CD4-positive, alpha-beta T cell treated with Interleukin-4 for 1 hour (primary cell): ENCODE results near the gene NEU2.

Experiments
- DNase-seq, 2 donors: peaks; one replicate each; pipeline ENCODE4 v3.0.0-alpha.2; 2020 to 2022

Gene NEU2

GRCh38 chr2:233032551-233033320, at the start of gene NEU2:
TSS of gene NEU2 (plus strand) at chr2:233032672. CDS start at chr2:233032672, 0 bp downstream.
- DNase-seq = no peak

- no peak for DNase-seq
These were observed 49.4 kb upstream of the NEU2 start for GRCh38 chr2:232982926-232983668.

DNA sequence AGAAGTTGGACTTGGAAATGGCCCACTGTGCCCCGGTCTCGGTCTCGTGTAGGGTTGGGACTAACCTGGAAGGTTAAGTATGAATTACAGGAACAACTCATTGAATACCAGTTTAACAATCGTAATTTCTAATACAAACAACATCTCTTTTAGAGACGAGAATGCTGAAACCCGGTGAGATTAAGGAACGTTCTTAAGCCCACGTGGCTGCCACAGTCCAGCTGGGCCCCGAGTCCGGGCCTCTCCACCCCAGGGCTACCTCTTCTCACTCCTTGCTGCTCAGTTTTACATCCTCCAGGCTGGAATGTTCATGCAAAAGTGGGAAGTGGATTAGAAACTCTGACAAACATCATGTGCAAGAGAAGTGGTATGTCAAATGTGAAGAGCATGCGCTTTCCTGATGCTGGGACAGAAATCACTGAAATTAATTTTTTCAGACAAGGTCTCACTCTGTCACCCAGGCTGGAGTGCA, 48.8 kb upstream of the NEU2 start:
- no peak for DNase-seq

GRCh38 chr2:232984451-232985207, 47.8 kb upstream of the NEU2 start:
- no peak for DNase-seq

DNA sequence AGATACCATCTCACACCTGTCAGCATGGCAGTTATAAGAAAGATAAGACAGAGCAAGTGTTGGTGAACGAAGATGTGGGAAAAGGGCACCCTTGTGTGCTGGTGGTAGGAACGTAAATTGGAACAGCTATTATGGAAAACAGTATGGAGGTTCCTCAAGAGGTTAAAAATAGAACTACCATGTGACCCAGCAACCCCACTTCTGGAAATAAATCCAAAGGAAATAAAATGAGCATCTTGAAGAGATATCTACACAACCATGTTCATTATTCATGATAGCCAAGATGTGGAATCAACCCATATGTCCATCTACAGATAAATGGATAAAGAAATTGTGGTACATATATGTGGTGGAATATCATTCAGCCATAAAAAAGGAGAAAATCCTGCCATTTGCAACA, 46.3 kb upstream of the NEU2 start:
- DNase-seq = no peak

DNA sequence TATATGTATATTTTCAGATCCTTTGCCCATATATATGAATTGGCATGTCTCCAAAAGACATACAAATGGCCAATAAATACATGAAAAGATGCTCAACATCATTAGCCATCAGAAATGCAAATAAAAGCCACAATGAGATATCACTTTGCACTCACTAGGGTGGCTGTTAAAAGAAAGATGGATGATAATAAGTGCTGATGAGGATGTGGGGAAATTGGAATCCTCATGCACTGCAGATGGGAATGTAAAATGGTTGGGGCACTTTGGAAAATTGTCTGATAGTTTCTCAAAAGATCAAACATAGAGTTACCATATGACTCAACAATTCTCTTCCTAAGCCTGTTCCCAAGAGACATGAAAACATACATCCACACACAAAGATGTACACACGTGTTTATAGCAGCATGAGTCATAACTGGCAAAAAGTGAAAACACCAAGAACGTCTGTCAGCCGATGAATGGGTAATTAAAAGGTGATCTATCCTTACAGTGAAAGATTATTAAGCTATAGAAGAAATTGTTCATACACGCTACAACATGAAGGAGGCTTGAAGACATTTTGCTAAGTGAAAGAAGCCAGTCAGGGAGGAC, 39.1 kb upstream of the NEU2 start:
- DNase-seq = no peak

DNA sequence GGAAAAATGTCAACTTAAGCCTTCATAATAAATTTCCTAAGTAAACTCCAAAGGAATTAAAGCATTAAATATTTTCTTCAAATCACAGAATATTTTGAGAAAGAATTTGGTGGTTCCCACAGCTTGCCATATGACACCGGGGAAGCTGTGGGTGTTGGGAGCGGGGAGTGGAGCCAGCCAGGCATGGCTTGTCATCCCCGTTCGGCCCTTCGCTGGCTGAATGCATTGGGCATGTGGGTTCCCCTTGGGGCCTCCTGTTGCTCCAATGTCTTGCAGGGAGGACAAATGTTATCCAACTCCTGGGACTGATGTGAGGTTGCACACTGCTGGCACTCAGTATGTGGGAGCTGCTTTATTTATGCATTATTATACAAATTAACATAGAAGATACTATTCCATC, 38.0 kb upstream of the NEU2 start:
- no peak for DNase-seq

GRCh38 chr2:232997749-232998665, 34.5 kb upstream of the NEU2 start:
- DNase-seq = no peak

DNA sequence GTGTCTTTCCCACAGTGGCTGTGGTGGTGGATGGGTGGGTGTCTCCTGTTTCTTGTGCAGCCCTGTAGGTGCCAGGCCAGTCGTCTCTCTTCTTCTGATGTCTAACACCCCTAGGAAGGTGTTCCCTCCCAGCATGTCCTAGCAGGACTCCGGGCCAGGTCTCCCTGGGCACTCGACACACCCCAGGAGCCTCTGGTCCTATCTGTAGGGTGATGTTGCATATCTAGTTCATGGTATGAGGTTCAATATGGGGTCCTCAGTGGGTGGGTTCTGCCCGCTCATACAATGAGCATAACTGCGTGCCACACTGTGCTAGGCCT, 33.8 kb upstream of the NEU2 start:
- DNase-seq = no peak

- DNase-seq = no peak
These were observed 33.1 kb upstream of the NEU2 start for GRCh38 chr2:232999354-232999753.

DNA sequence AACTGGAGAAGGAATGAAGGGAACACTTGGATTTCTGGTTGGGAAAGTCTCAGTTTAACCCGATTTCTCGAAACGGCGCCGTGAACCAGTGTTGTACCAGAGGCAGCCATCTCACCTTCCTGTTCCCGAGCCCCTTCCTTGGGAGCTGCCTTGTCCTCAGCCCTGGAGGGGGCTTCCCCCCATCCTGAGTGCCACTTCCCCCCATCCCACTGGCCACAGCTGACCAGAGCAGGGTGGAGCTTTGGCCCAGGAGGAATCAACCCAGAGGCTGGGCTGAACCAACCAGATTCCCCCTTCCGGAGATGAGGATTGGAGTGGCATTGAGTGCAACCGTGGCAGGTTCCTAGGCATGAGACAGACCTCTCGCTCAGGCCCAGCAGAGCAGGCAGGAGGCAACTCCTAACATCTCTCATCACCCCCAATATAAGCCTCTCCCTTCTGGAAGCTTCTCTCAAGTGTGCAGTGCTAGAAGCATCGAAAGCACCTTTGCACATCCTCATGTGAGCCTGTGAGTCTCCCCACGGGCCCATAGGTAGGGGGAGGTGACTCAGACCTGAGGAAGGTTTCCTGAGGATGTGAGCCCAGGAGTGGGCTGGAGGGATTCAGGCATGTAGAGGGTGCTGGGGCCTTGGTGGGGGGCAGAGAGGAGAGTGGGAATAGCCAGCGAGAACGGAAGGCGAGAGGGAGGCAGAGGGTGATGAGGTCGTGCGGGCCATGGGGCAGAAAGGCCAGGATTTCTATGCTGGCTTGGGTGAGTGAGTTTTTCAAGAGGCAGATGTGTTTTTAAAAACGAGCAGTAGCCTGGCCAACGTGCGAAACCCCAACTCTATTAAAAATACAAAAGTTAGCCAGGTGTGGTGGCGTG, 31.4 kb upstream of the NEU2 start:
- DNase-seq = no peak

DNA sequence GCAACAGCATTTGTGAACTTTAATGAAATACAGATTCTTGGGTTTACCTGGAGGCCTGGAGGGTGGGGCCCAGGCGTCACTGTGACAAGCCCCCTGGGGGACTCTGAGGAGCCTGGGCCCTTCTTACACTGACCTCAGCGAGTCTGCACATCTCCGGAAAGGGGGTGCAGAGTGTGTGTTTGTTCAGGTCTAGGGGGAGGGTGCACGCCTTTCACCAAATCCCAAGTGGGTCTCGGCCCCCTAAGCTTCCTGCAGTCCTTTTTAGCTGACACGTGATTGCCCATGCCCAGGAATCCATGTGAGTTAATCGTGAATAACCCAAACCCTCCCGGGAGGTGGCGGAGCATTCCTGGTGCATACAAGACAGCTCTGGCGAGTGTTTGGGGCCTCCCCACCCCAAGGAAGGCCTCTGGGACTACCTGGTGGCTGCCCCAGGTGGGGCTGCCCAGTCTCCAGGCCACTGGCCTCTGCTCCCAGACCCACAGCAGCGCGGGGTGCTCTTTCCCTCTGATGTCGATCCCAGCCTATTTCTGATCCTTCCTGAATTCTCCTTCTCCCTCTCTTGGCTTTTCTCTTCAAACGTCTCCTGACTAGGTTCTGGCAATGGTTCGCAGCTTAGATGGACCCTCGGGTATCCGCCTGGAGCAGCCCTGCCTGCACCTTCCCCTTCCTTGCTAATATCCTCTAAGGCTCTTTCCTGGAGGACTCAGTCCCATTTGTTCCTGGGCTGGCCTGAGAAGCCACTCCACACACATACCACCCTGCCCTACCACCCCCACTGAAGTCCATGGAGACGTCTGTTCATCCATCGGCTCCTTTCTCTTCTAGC, 29.4 kb upstream of the NEU2 start:
- no peak for DNase-seq

DNA sequence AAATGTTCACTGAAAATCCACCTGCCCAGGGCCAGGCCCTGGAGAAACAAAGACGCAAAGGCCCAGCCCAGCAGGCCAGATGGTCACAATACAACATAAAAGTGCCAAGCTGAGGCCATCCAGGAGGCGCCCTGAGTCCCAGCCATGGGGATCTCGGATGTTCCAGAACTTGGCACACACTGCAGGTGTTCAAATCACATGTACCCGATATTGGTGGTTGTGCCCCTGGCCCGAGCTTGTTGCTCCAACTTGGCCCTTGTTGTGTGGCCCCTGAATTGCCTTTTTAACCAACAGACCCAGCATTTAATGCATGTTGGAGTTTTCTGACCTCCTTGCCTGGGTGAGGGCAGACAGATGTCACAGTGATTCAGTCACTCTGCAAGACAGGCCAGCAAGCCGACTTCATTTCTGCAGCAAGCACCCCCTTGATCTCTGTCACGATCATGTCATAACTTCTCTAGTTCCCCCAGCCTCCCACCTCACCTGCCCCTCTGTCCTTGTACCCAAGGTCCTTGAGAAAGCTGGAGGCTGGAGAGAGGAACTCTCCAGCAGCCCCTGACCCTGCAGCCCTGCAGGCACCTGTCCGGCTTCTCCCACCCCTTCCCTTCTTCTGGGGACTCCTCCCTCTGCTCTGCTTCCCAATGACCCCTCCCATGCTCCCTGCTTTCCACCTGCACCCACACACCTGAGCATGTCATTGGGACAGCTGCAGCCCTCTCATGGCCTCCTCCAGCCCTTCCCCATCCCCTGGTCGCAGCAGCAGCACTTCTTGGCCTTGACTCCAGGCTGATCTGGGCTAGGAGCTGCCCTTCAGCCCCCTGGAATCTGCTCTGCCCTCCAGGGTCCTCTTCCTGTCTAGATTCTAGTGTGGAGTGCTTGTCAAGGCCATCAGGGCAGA, 28.6 kb upstream of the NEU2 start:
- DNase-seq = no peak

DNA sequence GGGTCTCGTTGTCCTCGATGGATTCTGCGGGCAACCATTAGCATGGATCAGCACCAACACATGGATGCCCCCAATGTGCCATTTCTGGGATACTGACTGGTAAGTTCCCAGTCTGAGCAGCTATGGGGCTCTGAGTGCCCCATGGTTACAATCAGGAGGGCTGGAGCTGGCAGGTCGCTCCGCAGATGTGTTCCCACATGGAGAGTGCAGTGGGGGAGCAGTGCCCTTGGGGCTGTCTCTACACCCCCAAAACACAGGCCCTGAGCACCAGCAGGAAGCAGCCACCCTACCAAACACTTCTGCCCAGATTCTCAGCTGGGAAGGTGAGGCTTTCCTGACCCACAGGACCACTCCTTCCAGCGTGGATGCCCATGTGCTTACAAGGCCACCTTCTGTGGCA, 27.4 kb upstream of the NEU2 start:
- DNase-seq = no peak

DNA sequence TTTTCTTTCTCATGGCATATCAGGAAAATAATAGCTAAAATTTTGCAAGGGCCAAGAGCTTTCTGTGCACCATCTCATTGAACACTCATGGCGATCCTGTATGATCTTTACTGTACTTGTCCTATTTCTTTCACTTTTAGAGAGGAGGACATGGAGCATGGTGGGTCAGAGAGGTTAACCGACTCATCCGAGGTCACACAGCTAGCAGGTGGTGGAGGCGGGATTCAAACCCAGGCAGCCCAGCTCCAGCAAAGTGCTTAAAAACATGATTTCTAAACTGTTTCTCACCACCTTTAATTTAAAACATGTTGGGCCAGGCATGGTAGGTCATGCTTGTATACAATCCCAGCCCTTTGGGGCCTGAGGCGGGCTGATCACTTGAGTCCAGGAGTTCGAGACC, 25.8 kb upstream of the NEU2 start:
- no peak for DNase-seq

- DNase-seq = no peak
These were observed 25.2 kb upstream of the NEU2 start for GRCh38 chr2:233007270-233007669.

GRCh38 chr2:233007739-233008138, 24.7 kb upstream of the NEU2 start:
- DNase-seq = no peak

DNA sequence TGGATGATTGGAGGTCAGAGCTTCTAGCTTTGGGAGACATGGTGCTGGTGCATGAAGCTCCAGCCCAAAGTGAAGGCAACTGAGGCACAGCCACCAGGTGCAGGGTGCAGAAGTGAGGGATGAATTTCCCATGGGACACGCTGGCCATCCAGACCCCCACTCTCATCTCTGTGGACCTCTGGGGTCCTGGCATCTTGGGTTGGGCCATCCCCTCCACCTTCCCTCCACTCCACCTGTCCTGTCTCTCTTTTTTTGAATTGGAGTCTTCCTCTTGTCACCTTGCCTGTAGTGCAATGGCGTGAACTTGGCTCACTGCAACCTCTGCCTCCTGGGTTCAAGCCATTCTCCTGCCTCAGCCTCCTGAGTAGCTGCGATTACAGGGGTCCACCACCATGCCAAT, 22.8 kb upstream of the NEU2 start:
- no peak for DNase-seq

DNA sequence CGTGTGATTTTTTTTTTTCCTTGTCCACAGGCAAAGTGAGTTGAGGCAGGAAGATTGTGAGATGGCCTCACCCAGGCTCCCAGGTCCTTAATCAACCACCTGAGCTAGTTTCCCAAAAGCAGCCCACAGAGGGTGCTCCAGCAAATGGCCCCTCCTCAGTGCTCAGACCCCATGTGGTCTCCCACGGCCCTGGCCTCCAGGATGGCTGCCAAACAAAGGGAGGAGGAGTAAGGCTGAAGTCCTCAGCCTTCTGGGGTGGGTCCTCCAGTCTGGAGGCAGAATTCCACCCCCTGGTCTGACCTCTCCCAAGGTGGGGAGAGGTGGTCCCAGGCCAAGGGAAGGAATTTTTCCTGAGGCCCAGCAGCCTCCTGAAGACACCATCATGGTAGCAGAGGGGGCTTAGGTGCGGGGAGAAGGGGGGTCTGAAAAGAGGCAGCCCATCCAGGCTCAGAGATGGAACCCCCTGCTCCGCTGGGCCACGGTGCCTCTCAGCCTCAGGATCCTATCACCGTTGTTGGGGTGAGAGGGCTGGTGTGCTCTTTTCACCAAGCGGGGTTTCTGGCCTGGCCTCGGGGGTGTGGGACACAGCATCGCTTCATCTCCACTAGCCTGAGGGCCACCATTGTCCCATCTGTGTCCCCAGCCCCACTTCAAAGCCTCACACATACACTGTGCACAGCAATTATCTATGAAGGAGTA, 21.8 kb upstream of the NEU2 start:
- DNase-seq = no peak
